Smooth muscle cell (in vitro differentiated cells): ENCODE measurements around the gene CPNE4. TPM values are rescaled to one million over a fixed set of nuclear protein-coding genes. Genes with fewer than 3 reads are reported as not detected.

Source experiments
- DNase-seq: peaks from one replicate; lab custom pipeline; 2025; ENCODE audit not compliant: unreplicated experiment; lab: John Stamatoyannopoulos, UW
- H2AFZ ChIP-seq: fragments of 200-600 bp; sonication (generic); 2 replicates; pipeline ENCODE4 v1.6.0; 2016; ENCODE audit warnings: antibody characterized with exemption, low read depth, mild to moderate bottlenecking
- H3F3A ChIP-seq: fragments of 200-600 bp; sonication (generic); 2 replicates; pipeline ENCODE4 v1.6.0; 2017; ENCODE audit warnings: antibody characterized with exemption, low read depth
- H3K27ac ChIP-seq: fragments of 200-600 bp; sonication (generic); 2 replicates; pipeline ENCODE4 v1.5.1; 2016; ENCODE audit warnings: low read depth, mild to moderate bottlenecking
- H3K27me3 ChIP-seq: fragments of 200-600 bp; sonication (generic); 2 replicates; pipeline ENCODE4 v1.6.1; 2016; ENCODE audit warnings: low read depth, mild to moderate bottlenecking
- H3K36me3 ChIP-seq: fragments of 200-600 bp; sonication (generic); 2 replicates; pipeline ENCODE4 v1.5.1; 2016; ENCODE audit warnings: low read depth
- H3K4me1 ChIP-seq: fragments of 200-600 bp; sonication (generic); 2 replicates; pipeline ENCODE4 v1.5.1; 2016; ENCODE audit warnings: low read depth
- H3K4me2 ChIP-seq: fragments of 200-600 bp; sonication (generic); 2 replicates; pipeline ENCODE4 v1.6.0; 2016; ENCODE audit warnings: mild to moderate bottlenecking
- H3K4me3 ChIP-seq: fragments of 200-600 bp; sonication (generic); 2 replicates; pipeline ENCODE4 v1.5.1; 2016; ENCODE audit warnings: mild to moderate bottlenecking
- H3K79me2 ChIP-seq: fragments of 200-600 bp; sonication (generic); 2 replicates; pipeline ENCODE4 v1.6.0; 2016; ENCODE audit warnings: low read depth, mild to moderate bottlenecking
- H3K9ac ChIP-seq: fragments of 200-600 bp; sonication (generic); 2 replicates; pipeline ENCODE4 v1.6.0; 2016; ENCODE audit warnings: low read depth
- H3K9me3 ChIP-seq: fragments of 200-600 bp; sonication (generic); replicated peaks from 2 replicates; pipeline ENCODE4 v1.5.1; 2016; ENCODE audit warnings: low read depth
- H4K20me1 ChIP-seq: fragments of 200-600 bp; sonication (generic); 2 replicates; pipeline ENCODE4 v1.6.0; 2016; ENCODE audit warnings: low read depth
- CTCF ChIP-seq: fragments of 200-600 bp; sonication (generic); IDR thresholded peaks from 2 replicates; pipeline ENCODE4 v1.5.1; 2017; ENCODE audit warnings: borderline replicate concordance, mild to moderate bottlenecking, antibody characterized with exemption; ENCODE audit not compliant: insufficient read depth, poor library complexity, severe bottlenecking
- WGBS: methylation state at CpG from one replicate; pipeline ENCODE4 v1.1.7; 2016; ENCODE audit warnings: low lambda C conversion rate; 5-methylcytosine and 5-hydroxymethylcytosine counted together
- polyA plus RNA-seq: library from polyadenylated mRNA; unstranded; fragments of >200 nt; fragmentation: Nextera tagmentation; extraction: Ambion mirVana; gene quantifications from 2 replicates; pipeline ENCODE4 v1.2.1, GENCODE V29; 2016
- total RNA-seq: library from RNA; depleted of rRNA; stranded (reverse); fragments of >200 nt; gene quantifications from 2 replicates; pipeline ENCODE4 v1.2.3, GENCODE V29; 2014

The CPNE4 gene
- total and polyA plus RNA-seq, 2 experiments from 2014 or later, result 0.05 to 1.6 TPM

- Histone ChIP-seq H3K36me3 (no peaks in the 10 kb centered on the region), H2AFZ (peak overlapping the region; percentile 24), H3K9ac (no peak overlapping the region), H3K9me3 (no peaks in the 10 kb centered on the region), H3K27ac (no peak overlapping the region), H4K20me1 (no peaks in the 10 kb centered on the region), H3K4me3 (no peak overlapping the region), H3K79me2 (no peaks in the 10 kb centered on the region), H3K27me3 (peaks cover 7% of the 10 kb centered on the region), H3F3A (no peaks in the 10 kb centered on the region), H3K4me2 (no peak overlapping the region), H3K4me1 (no peaks in the 10 kb centered on the region)
- 49% methylated on average over 3 of the region's 3 CpGs for WGBS
- no peak for DNase-seq
- no peak for TF ChIP-seq CTCF
Measured at GRCh38 chr3:131995891-131996290, 38.9 kb downstream of the CPNE4 start.

- WGBS, result 97% methylated on average over 3 of the region's 3 CpGs
- Histone ChIP-seq H3K9me3 (no peaks in the 10 kb centered on the region), H2AFZ (no peak overlapping the region), H3F3A (no peaks in the 10 kb centered on the region), H4K20me1 (no peaks in the 10 kb centered on the region), H3K79me2 (no peaks in the 10 kb centered on the region), H3K4me2 (no peak overlapping the region), H3K9ac (no peak overlapping the region), H3K4me1 (peaks cover 3% of the 10 kb centered on the region), H3K4me3 (no peak overlapping the region), H3K27ac (no peak overlapping the region), H3K27me3 (no peaks in the 10 kb centered on the region), H3K36me3 (no peaks in the 10 kb centered on the region)
- TF ChIP-seq CTCF, result no peak
- no peak for DNase-seq
Measured at GRCh38 chr3:131989318-131989717, 45.5 kb downstream of the CPNE4 start.

- H4K20me1 ChIP-seq, result no peaks in the 10 kb centered on the region
- H3K27me3 ChIP-seq, result no peaks in the 10 kb centered on the region
- no peak overlapping the region for H2AFZ ChIP-seq
- no peak for DNase-seq
- H3K4me3 ChIP-seq, result no peak overlapping the region
- H3K4me2 ChIP-seq, result no peak overlapping the region
- no peak for TF ChIP-seq CTCF
- no peaks in the 10 kb centered on the region for H3F3A ChIP-seq
- WGBS, result 88% methylated on average over 3 of the region's 3 CpGs
- no peak overlapping the region for H3K9ac ChIP-seq
- no peak overlapping the region for H3K27ac ChIP-seq
- no peaks in the 10 kb centered on the region for H3K36me3 ChIP-seq
- no peaks in the 10 kb centered on the region for H3K79me2 ChIP-seq
- H3K9me3 ChIP-seq, result no peaks in the 10 kb centered on the region
- peaks cover 3% of the 10 kb centered on the region for H3K4me1 ChIP-seq
Measured at GRCh38 chr3:131988209-131988608, 46.6 kb downstream of the CPNE4 start.

GRCh38 chr3:131983689-131984088 is 51.1 kb downstream of the CPNE4 start:
- Histone ChIP-seq H3K36me3 (no peaks in the 10 kb centered on the region), H3K4me3 (no peak overlapping the region), H4K20me1 (no peaks in the 10 kb centered on the region), H2AFZ (no peak overlapping the region), H3K79me2 (no peaks in the 10 kb centered on the region), H3K27me3 (no peaks in the 10 kb centered on the region), H3K4me1 (peaks cover 3% of the 10 kb centered on the region), H3K4me2 (no peak overlapping the region), H3K27ac (no peak overlapping the region), H3K9me3 (no peaks in the 10 kb centered on the region), H3F3A (no peaks in the 10 kb centered on the region), H3K9ac (no peak overlapping the region)
- WGBS, result 85% methylated on average over 1 of the region's 1 CpG
- DNase-seq, result no peak
- no peak for TF ChIP-seq CTCF
